ENCODE results near the gene SLC38A9. TPM values are rescaled to one million over a fixed set of nuclear protein-coding genes. Genes with fewer than 3 reads are reported as not detected.
"Not testable (repeated sequence)": the region's sequence is repeated elsewhere in the genome, so short reads cannot be mapped to it uniquely, and the experiment has no call there.

Gene SLC38A9
- total RNA-seq, 1 donor from 2014 or later: 52.9 TPM

GRCh38 chr5:55706230-55706629 lies 5.9 kb downstream of the SLC38A9 start:
- DNase-seq (ENCODE audit: extremely low read depth, low read depth, low spot score): no peak

DNA sequence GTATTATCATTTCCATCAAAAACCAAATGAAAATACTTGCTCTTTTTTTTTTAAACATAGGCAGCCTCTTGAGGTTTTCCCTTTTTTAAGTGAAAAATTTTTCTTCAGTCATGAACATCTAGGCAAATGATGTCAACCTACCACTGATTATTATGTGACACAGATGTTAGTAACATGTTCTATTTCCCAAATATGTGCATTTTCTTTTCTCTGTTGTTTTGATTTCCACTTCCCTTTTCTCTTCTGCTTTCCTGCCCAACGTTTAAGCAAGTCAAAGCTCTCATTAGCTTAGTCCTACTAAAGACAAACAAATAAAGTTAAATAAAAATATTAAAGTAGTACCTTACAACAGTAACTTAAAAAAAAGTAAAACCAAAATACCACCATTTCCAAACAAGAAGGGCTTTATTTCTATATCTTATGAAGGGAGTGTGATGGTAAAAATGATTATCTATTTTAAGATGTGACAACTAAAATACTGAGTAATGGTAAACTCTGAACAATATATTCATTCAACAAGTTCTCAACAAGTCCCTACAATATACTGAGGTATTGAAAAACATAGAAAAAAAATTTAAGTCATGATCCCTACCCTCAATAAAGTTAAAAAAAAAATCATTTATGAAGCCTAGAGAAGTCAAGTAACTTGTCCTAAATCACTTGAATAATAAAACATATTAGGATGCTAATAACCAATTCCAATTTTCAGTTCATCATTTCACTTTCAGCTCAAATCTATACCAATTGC lies 9.4 kb downstream of the SLC38A9 start:
- DNase-seq (ENCODE audit: extremely low read depth, low read depth, low spot score): no peak

DNA sequence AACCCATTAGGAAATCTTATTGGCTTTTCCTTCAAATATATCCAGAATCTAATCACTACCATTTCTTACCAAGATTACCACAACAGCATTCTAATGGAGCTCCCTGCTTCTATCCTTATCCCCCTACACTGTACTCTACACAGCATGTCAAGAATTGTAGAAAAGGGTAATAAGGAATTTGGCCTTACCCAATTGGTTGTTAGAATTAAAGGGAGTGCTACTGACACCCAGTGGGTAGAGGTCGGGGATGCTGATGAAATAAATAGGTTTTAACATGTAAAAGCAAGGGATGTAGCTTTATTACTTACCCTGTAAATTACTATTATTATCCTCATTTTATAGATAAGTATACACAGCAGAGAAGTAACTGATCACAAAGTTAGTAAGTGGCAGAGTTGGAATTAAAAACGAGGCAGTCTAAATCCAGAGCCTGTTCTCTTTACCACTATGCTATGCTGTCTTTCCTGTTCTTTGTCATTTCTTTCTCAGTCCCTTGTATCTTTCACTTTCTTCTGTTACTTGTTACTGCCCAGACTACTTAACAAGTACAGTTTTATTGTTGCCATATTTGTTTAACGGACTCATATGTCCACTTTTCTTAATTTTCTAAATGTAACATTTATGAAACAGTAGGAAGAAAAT lies 10.5 kb downstream of the SLC38A9 start:
- DNase-seq (ENCODE audit: extremely low read depth, low read depth, low spot score): no peak

DNA sequence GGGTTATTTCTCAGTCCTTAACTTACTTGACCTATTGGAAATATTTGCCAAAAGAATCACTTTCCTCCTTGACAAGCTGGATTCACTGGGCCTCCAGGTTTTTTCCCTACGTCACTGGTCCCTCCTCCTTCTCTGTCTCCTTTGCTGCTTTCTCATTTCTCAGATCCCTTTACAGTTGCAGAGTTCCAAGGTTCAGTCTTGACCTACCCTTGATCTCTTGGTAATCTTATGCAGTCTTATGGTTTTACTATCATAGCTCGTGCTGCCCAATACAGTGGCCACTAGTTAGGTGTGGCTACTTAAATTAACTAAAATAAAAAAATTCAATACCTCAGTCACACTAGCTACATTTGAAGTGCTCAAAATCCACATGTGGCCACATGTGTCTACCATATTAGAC lies 11.4 kb downstream of the SLC38A9 start:
- no peak for DNase-seq (ENCODE audit: extremely low read depth, low read depth, low spot score)

- no peak for DNase-seq (ENCODE audit: extremely low read depth, low read depth, low spot score)
These were observed 13.0 kb downstream of the SLC38A9 start for GRCh38 chr5:55699041-55699688.

DNA sequence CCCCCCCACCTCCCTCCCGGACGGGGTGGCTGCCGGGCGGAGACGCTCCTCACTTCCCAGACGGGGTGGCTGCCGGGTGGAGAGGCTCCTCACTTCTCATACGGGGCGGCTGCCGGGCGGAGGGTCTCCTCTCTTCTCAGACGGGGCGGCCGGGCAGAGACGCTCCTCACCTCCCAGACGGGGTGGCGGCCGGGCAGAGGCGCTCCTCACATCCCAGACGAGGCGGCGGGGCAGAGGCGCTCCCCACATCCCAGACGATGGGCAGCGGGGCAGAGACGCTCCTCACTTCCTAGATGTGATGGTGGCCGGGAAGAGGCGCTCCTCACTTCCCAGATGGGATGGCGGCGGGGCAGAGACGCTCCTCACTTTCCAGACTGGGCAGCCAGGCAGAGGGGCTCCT lies 15.4 kb downstream of the SLC38A9 start:
- not testable (repeated sequence) for DNase-seq (ENCODE audit: extremely low read depth, low read depth, low spot score)

DNA sequence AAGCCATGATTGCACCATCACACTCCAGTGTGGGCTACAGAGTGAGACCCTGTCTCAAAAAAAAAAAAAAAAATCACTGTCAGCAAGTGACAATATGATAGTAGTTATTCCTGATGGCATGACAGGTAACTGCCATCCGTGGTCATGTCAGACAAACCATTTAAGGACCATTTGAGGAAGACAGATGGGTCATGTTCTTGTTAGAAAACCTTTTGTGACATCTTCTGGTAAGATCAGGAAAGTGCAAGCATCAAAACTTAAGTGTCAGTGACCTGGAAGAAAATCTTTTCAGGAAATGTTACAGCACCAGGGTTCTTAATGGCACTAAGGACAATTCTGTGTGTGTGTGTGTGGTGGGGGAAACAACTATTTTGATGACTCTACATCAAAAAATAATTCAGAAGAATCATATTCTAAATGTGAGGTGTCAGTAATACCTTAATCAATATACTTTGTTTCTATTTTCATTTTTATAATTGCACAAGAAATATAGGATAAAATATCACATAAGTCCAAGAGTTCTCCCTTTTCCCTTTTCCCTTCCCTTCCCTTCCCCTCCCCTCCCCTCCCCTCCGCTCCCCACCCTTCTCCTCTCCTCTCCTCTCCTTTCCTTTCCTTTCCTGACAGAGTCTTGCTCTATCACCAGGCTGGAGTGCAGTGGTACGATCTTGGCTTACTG lies 17.8 kb downstream of the SLC38A9 start:
- DNase-seq (ENCODE audit: extremely low read depth, low read depth, low spot score): no peak

GRCh38 chr5:55692509-55692908 lies 19.6 kb downstream of the SLC38A9 start:
- DNase-seq (ENCODE audit: extremely low read depth, low read depth, low spot score): no peak

DNA sequence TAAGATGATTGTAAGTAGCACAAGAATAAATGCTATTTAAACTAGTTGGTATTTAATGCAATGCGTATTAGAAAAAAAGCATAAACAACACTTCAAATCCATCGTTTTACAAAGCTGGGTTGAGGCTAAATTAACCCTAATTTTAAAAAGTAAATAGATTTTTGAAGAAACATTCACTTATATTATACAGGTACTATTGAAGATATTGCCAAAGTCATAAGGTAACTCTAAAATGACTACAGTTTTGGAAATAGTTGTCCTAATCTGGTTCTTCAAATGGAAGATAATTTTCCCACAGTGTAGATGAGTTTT lies 20.1 kb downstream of the SLC38A9 start:
- DNase-seq (ENCODE audit: extremely low read depth, low read depth, low spot score): no peak

GRCh38 chr5:55691265-55692105 lies 20.6 kb downstream of the SLC38A9 start:
- no peak for DNase-seq (ENCODE audit: extremely low read depth, low read depth, low spot score)

- DNase-seq (ENCODE audit: extremely low read depth, low read depth, low spot score): no peak
These were observed 30.1 kb downstream of the SLC38A9 start for GRCh38 chr5:55682071-55682470.

GRCh38 chr5:55681301-55681700 lies 30.8 kb downstream of the SLC38A9 start:
- DNase-seq (ENCODE audit: extremely low read depth, low read depth, low spot score): no peak

DNA sequence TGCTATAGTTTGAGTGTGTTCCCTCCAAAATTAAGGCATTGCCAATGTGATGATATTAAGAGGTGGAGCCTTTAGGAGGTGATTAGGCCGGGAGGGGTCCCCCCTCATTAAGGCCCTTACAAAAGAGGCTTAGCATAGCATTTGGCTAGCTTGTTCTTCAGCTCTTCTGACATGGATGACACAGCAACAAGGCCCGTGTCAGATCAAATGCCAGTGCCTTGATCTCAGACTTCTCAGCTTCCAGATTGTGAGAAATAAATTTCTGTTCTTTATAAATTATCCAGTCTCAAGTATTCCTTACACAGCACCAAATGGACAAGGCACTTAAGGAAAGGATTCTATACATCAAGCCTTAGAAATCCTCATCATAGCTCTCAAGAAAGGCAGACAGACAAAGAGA lies 31.8 kb downstream of the SLC38A9 start:
- no peak for DNase-seq (ENCODE audit: extremely low read depth, low read depth, low spot score)

- no peak for DNase-seq (ENCODE audit: extremely low read depth, low read depth, low spot score)
These were observed 32.6 kb downstream of the SLC38A9 start for GRCh38 chr5:55679556-55679955.

GRCh38 chr5:55675119-55675518 lies 37.0 kb downstream of the SLC38A9 start:
- no peak for DNase-seq (ENCODE audit: extremely low read depth, low read depth, low spot score)

DNA sequence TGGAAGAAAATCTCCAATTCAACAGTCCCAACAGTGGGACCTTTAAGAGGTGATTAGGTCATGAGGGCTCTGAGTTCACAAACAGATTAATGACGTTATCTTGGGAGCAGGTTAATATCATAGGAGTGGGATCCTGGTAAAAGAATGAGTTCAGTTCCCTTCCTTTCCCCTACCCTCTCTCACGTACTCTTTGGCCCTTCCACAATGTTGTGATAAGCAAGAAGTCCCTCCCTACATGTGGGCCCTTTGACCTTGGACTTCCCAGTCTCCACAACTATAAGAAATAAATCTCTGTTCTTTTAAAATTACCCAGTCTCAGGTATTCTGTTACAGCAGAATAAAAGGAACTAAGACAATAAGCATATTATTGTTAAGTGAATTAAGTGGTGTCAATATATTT lies 37.8 kb downstream of the SLC38A9 start:
- DNase-seq (ENCODE audit: extremely low read depth, low read depth, low spot score): no peak

DNA sequence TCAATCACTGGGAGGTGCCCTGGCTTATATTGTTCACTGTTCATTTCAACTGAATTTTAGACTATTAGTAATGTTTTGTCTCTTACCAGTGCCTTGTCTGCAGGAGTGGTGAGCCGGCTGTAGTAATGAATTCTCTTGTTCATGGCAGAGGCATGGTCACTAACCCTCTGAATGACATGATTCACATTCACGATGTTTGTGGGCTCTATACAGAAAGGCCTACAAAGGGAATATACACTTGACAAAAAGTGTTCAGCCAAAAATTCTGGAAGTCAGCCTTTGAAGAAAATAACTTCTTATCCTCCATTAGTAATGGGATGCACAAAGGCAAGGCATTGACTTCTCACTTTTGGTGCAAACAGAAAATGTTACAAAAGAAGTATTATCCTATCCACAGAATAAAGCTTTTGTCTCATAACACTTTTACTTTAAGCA lies 39.6 kb downstream of the SLC38A9 start:
- DNase-seq (ENCODE audit: extremely low read depth, low read depth, low spot score): no peak

DNA sequence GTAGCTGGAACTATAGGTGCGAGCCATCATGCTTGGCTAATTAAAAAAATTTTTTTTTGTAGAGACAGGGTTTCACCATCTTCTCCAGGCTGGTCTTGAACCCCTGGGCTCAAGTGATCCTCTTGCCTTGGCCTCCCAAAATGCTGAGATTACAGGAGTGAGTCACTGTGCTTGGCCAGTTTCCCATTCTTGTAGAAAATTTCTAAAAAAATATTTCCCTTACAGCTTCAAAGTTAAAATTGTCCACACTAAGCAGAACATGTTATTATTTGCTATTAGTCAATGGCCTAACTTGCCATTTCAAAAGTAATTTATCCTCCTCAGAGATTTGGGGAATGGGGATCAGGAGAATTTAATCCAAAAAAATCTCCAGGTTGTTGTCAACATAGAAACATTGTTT lies 40.1 kb downstream of the SLC38A9 start:
- no peak for DNase-seq (ENCODE audit: extremely low read depth, low read depth, low spot score)

GRCh38 chr5:55668356-55668755 lies 43.8 kb downstream of the SLC38A9 start:
- no peak for DNase-seq (ENCODE audit: extremely low read depth, low read depth, low spot score)

- DNase-seq (ENCODE audit: extremely low read depth, low read depth, low spot score): no peak
These were observed 44.2 kb downstream of the SLC38A9 start for GRCh38 chr5:55667938-55668337.

DNA sequence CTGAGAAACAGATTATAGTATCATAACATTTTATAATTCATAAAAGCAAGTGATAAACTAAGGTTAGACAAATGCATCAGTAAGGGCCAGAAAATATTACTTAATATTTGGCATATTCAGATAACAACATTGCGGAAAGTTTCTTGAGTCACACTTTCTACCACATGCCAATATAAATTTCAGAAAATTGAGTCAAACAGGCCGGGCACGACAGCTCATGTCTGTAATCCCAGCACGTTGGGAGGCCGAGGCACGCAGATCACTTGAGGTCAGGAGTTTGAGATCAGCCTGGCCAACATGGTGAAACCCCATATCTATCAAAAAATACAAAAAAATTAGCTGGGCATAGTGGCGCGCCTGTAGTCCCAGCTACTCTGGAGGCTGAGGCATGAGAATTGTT lies 47.1 kb downstream of the SLC38A9 start:
- no peak for DNase-seq (ENCODE audit: extremely low read depth, low read depth, low spot score)

All from glomerular endothelial cell (primary cell).